GM21825 (cell line): Measurements from ENCODE around the gene SND1.

ENCODE experiments used
- ATAC-seq: cut with Tn5 transposase; IDR thresholded peaks from one replicate; pipeline ENCODE4 v1.9.1; 2021; ENCODE audit warnings: mild to moderate bottlenecking, moderate library complexity; ENCODE audit not compliant: unreplicated experiment

Gene SND1

GRCh38 chr7:128005759-128006159, 353.8 kb downstream of the SND1 start:
- ATAC-seq = no peak

- ATAC-seq = no peak
Observed at GRCh38 chr7:128006550-128007302, 354.7 kb downstream of the SND1 start.

- ATAC-seq = no peak
Observed at GRCh38 chr7:128007303-128007680, 355.3 kb downstream of the SND1 start.

GRCh38 chr7:128008141-128008540, 356.1 kb downstream of the SND1 start:
- ATAC-seq = no peak

GRCh38 chr7:128008744-128009143, 356.8 kb downstream of the SND1 start:
- no peak for ATAC-seq

- no peak for ATAC-seq
Observed at GRCh38 chr7:128010391-128011127, 358.6 kb downstream of the SND1 start.

- no peak for ATAC-seq
Observed at GRCh38 chr7:128011131-128011661, 359.2 kb downstream of the SND1 start.

- no peak for ATAC-seq
Observed at GRCh38 chr7:128014811-128015210, 362.8 kb downstream of the SND1 start.

GRCh38 chr7:128017460-128017859, 365.5 kb downstream of the SND1 start:
- no peak for ATAC-seq

- ATAC-seq = no peak
Observed at GRCh38 chr7:128017862-128018845, 366.2 kb downstream of the SND1 start.

- ATAC-seq = no peak
Observed at GRCh38 chr7:128019288-128019687, 367.3 kb downstream of the SND1 start.

GRCh38 chr7:128020159-128020558, 368.2 kb downstream of the SND1 start:
- no peak for ATAC-seq

GRCh38 chr7:128021366-128021765, 369.4 kb downstream of the SND1 start:
- no peak for ATAC-seq

GRCh38 chr7:128022631-128023532, 370.9 kb downstream of the SND1 start:
- no peak for ATAC-seq

- no peak for ATAC-seq
Observed at GRCh38 chr7:128024151-128024550, 372.2 kb downstream of the SND1 start.

- ATAC-seq = no peak
Observed at GRCh38 chr7:128025380-128025779, 373.4 kb downstream of the SND1 start.

GRCh38 chr7:128025819-128026218, 373.8 kb downstream of the SND1 start:
- no peak for ATAC-seq

GRCh38 chr7:128026551-128026950, 374.6 kb downstream of the SND1 start:
- no peak for ATAC-seq

GRCh38 chr7:128027485-128027980, 375.5 kb downstream of the SND1 start:
- no peak for ATAC-seq
